ENCODE measurements around the gene CD99L2. TPM values are rescaled to one million over a fixed set of nuclear protein-coding genes. Genes with fewer than 3 reads are reported as not detected.

Gene CD99L2
- total and polyA plus RNA-seq, 2 of the 8 experiments (the other 6 are each of a cell fraction or from before 2014, with no cell fraction given): 8.0 to 8.5 TPM

DNA sequence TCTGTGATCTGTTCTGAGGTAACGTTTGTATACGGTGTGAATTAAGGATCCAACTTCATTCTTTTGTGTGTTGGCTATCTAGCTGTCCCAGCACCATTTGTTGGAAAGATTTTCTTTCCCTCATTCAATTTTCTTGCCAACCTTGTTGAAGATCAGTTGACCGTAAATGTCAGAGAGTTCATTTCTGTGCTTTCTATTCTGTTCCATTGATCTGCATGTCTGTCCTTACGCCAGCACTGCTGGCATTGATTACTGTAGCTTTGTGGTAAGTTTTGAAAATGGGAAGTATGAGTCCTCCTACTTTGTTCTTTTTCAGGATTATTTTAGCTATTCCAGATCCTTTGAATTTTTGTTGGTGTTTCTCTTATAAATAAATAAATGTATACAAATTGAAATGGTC is 144.5 kb downstream of the CD99L2 start (continued):
- TF ChIP-seq, protein P1, sequence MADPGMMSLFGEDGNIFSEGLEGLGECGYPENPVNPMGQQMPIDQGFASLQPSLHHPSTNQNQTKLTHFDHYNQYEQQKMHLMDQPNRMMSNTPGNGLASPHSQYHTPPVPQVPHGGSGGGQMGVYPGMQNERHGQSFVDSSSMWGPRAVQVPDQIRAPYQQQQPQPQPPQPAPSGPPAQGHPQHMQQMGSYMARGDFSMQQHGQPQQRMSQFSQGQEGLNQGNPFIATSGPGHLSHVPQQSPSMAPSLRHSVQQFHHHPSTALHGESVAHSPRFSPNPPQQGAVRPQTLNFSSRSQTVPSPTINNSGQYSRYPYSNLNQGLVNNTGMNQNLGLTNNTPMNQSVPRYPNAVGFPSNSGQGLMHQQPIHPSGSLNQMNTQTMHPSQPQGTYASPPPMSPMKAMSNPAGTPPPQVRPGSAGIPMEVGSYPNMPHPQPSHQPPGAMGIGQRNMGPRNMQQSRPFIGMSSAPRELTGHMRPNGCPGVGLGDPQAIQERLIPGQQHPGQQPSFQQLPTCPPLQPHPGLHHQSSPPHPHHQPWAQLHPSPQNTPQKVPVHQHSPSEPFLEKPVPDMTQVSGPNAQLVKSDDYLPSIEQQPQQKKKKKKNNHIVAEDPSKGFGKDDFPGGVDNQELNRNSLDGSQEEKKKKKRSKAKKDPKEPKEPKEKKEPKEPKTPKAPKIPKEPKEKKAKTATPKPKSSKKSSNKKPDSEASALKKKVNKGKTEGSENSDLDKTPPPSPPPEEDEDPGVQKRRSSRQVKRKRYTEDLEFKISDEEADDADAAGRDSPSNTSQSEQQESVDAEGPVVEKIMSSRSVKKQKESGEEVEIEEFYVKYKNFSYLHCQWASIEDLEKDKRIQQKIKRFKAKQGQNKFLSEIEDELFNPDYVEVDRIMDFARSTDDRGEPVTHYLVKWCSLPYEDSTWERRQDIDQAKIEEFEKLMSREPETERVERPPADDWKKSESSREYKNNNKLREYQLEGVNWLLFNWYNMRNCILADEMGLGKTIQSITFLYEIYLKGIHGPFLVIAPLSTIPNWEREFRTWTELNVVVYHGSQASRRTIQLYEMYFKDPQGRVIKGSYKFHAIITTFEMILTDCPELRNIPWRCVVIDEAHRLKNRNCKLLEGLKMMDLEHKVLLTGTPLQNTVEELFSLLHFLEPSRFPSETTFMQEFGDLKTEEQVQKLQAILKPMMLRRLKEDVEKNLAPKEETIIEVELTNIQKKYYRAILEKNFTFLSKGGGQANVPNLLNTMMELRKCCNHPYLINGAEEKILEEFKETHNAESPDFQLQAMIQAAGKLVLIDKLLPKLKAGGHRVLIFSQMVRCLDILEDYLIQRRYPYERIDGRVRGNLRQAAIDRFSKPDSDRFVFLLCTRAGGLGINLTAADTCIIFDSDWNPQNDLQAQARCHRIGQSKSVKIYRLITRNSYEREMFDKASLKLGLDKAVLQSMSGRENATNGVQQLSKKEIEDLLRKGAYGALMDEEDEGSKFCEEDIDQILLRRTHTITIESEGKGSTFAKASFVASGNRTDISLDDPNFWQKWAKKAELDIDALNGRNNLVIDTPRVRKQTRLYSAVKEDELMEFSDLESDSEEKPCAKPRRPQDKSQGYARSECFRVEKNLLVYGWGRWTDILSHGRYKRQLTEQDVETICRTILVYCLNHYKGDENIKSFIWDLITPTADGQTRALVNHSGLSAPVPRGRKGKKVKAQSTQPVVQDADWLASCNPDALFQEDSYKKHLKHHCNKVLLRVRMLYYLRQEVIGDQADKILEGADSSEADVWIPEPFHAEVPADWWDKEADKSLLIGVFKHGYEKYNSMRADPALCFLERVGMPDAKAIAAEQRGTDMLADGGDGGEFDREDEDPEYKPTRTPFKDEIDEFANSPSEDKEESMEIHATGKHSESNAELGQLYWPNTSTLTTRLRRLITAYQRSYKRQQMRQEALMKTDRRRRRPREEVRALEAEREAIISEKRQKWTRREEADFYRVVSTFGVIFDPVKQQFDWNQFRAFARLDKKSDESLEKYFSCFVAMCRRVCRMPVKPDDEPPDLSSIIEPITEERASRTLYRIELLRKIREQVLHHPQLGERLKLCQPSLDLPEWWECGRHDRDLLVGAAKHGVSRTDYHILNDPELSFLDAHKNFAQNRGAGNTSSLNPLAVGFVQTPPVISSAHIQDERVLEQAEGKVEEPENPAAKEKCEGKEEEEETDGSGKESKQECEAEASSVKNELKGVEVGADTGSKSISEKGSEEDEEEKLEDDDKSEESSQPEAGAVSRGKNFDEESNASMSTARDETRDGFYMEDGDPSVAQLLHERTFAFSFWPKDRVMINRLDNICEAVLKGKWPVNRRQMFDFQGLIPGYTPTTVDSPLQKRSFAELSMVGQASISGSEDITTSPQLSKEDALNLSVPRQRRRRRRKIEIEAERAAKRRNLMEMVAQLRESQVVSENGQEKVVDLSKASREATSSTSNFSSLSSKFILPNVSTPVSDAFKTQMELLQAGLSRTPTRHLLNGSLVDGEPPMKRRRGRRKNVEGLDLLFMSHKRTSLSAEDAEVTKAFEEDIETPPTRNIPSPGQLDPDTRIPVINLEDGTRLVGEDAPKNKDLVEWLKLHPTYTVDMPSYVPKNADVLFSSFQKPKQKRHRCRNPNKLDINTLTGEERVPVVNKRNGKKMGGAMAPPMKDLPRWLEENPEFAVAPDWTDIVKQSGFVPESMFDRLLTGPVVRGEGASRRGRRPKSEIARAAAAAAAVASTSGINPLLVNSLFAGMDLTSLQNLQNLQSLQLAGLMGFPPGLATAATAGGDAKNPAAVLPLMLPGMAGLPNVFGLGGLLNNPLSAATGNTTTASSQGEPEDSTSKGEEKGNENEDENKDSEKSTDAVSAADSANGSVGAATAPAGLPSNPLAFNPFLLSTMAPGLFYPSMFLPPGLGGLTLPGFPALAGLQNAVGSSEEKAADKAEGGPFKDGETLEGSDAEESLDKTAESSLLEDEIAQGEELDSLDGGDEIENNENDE (IDR thresholded peaks at IDR 0.05; ENCODE audit: insufficient replicate concordance, low read length): no peak
- no peak for TF ChIP-seq GTF2F1 (IDR thresholded peaks at IDR 0.05; ENCODE audit: borderline replicate concordance, low read depth, low read length)
